Activated CD4-positive, alpha-beta T cell treated with anti-CD3 and anti-CD28 coated beads for 36 hours (primary cell): Measurements from ENCODE around the gene FAAP100. TPM values are rescaled to one million over a fixed set of nuclear protein-coding genes. Genes with fewer than 3 reads are reported as not detected.

Experiments used
- ATAC-seq: fragments of 200-7000 bp; cut with Tn5 transposase; one replicate; pipeline ENCODE4 v1.10.0; 2021; ENCODE audit warnings: mild to moderate bottlenecking, moderate library complexity
- CTCF ChIA-PET: fragments of 350-600 bp; sonication (Branson Sonifier 250); formaldehyde crosslinking; loops from one replicate; lab custom pipeline; 2021; ENCODE audit warnings: antibody characterized with exemption; lab: Charles Lee
- POLR2A ChIA-PET: fragments of 350-600 bp; sonication (Branson Sonifier 250); formaldehyde crosslinking; loops from one replicate; lab custom pipeline; 2021; ENCODE audit warnings: antibody characterized with exemption, inconsistent platforms; lab: Charles Lee
- DNase-seq: peaks from one replicate; pipeline ENCODE4 v3.0.0-alpha.2; 2020
- H3K27ac Mint-ChIP-seq: one replicate; pipeline ENCODE4 v1.8.0; 2021; ENCODE audit warnings: mixed read lengths
- H3K27me3 Mint-ChIP-seq: one replicate; pipeline ENCODE4 v1.8.0; 2021; ENCODE audit warnings: mixed read lengths
- H3K36me3 Mint-ChIP-seq: one replicate; pipeline ENCODE4 v1.8.0; 2021; ENCODE audit warnings: low read depth, mixed read lengths
- H3K4me1 Mint-ChIP-seq: one replicate; pipeline ENCODE4 v1.8.0; 2021; ENCODE audit warnings: mixed read lengths
- H3K4me3 Mint-ChIP-seq: one replicate; pipeline ENCODE4 v1.8.0; 2021; ENCODE audit warnings: mild to moderate bottlenecking, moderate library complexity, mixed read lengths
- H3K9me3 Mint-ChIP-seq: one replicate; pipeline ENCODE4 v1.8.0; 2021; ENCODE audit warnings: low read depth, mixed read lengths
- intact Hi-C, 2 experiments: fragments of 100-400 bp; cut with DNase I in 1 of 2; cut with micrococcal nuclease in 1 of 2; formaldehyde crosslinking; loops; one replicate each; pipeline versions ENCODE4 v1.14.2 to v1.15.1; 2022 to 2024; cut with DNase I, micrococcal nuclease
- total RNA-seq, 2 experiments: library from RNA; stranded (reverse); gene quantifications; one replicate each; pipeline ENCODE4 v1.2.3, GENCODE V29; 2021

Gene FAAP100
- total RNA-seq, 2 experiments from 2014 or later: 30.4 to 39.3 TPM

- peak; percentile 85 for DNase-seq
- CTCF ChIA-PET: no interaction called here
- POLR2A ChIA-PET: interaction anchor here (1.0 to 2.3 kb wide), 4 partner anchors 28 to 275 kb away, joined by 3 to 11 read pairs (median 7); partner anchors contain the start of genes BAHCC1, FAAP100, NDUFAF8 and TEPSIN
- peak overlapping the region; percentile 89 for H3K27ac Mint-ChIP-seq
- peak overlapping the region; percentile 83 for H3K4me3 Mint-ChIP-seq
- intact Hi-C loops: loop anchor here in 1 of 2 experiments (1.0 to 10.0 kb wide), 9 partner anchors 39 to 781 kb away; partner anchors contain the start of genes ARL16, ASPSCR1, CCDC137 and FAAP100
- peak; percentile 39 for ATAC-seq
- H3K9me3 Mint-ChIP-seq: no peaks in the 10 kb centered on the region
- peaks cover 42% of the 10 kb centered on the region for H3K36me3 Mint-ChIP-seq
- no peaks in the 10 kb centered on the region for H3K27me3 Mint-ChIP-seq
- H3K4me1 Mint-ChIP-seq: peaks cover 24% of the 10 kb centered on the region
Measured at GRCh38 chr17:81513372-81513752, 38.8 kb downstream of the FAAP100 start.

DNA sequence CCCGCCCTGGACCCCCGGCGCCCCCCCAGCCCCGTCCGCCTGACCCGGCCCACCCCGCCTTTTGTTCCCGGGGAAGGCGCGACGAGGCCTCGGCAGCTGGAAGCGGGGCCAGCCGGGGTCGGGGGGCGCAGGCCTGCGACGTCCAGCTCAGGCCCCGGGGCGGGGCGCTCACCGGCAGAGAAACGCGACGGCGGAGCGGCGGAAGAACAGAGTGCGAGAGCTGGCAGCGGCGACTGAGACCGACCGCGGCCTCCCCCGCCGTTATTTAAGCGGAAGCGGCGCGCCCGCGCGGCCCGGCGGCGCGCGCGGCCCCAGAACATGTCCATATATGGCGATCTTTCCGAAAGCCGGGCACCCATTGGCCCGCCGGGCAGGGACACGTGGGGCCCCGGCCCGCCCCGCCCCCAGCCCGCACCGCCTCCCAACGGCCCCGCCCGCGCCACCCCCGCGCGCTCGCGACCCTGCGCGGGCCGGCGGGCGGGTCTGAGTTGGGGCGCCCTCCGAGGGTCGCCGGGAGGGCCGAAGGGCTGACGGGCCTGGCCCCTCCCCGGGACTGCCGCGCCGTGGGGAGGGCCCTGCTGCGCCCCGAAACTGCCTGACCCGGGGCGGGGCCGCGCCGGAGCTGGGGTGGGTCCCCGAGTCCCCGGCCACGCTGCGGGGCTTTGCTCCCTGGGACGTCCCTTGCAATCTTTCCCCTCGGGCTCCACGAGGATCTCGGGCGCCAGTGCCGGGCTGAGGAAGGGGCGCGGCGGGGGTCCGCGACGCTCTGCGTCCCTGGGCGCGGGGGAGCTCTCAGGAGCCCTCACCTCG lies 39.4 kb downstream of the FAAP100 start, which contains the start of gene ACTG1:
Gene ACTG1, minus strand, starts transcription at position 238 of the 810 bp plus-strand sequence. CDS start 445 bp downstream, outside the sequence.
- DNase-seq (peak; percentile 95), ATAC-seq (peak; percentile 61)
- intact Hi-C loops: loop anchor here in 1 of 2 experiments (1.0 to 10.0 kb wide), 14 partner anchors 24 to 782 kb away; partner anchors contain the start of genes ARL16, ASPSCR1, BAHCC1 and CCDC137
- Mint-ChIP-seq H3K9me3 (no peaks in the 10 kb centered on the region), H3K4me1 (peaks cover 21% of the 10 kb centered on the region), H3K4me3 (peak within 1 kb of the TSS; percentile 97), H3K27ac (peak within 1 kb of the TSS; percentile 89), H3K27me3 (no peaks in the 10 kb centered on the region), H3K36me3 (peaks cover 45% of the 10 kb centered on the region)
- ChIA-PET CTCF (no interaction called here), POLR2A (interaction anchor here (1.0 to 2.3 kb wide), 4 partner anchors 28 to 274 kb away, joined by 3 to 11 read pairs (median 7); partner anchors contain the start of genes BAHCC1, FAAP100, NDUFAF8 and TEPSIN)

- peak; percentile 44 for DNase-seq
- Mint-ChIP-seq H3K27me3 (no peaks in the 10 kb centered on the region), H3K4me3 (peak overlapping the region; percentile 97), H3K27ac (peak overlapping the region; percentile 86), H3K4me1 (peaks cover 23% of the 10 kb centered on the region), H3K36me3 (peaks cover 46% of the 10 kb centered on the region), H3K9me3 (no peaks in the 10 kb centered on the region)
- ATAC-seq: no peak
- ChIA-PET POLR2A (interaction anchor here (1.4 to 2.3 kb wide), 3 partner anchors 27 to 273 kb away, joined by 3 to 11 read pairs (median 11); partner anchors contain the start of genes FAAP100, NDUFAF8 and TEPSIN), CTCF (interaction anchor here (0.7 to 1.4 kb wide), 2 partner anchors 23 to 27 kb away, joined by 4 to 5 read pairs; no protein-coding TSS in a partner anchor)
- intact Hi-C loops: loop anchor here in 1 of 2 experiments (1.0 to 10.0 kb wide), 9 partner anchors 24 to 783 kb away; partner anchors contain the start of genes ARL16, ASPSCR1, BAHCC1 and HGS
Measured at GRCh38 chr17:81511804-81512561, 40.2 kb downstream of the FAAP100 start.

DNA sequence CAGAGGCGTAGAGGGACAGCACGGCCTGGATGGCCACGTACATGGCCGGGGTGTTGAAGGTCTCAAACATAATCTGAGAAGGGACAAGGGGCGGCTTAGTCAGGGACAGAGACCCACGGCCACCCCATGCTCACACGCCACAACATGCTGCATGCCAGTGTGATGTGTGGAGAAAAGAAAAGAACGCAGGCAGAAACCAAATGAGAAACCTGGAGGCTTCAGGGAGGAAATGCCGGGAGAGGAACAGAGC lies 40.7 kb downstream of the FAAP100 start:
- Mint-ChIP-seq H3K9me3 (no peaks in the 10 kb centered on the region), H3K36me3 (peaks cover 46% of the 10 kb centered on the region), H3K4me3 (peak overlapping the region; percentile 97), H3K27me3 (no peaks in the 10 kb centered on the region), H3K27ac (peak overlapping the region; percentile 86), H3K4me1 (peaks cover 19% of the 10 kb centered on the region)
- ATAC-seq (no peak), DNase-seq (no peak)
- CTCF ChIA-PET: interaction anchor here (0.7 to 1.4 kb wide), 2 partner anchors 23 to 26 kb away, joined by 4 to 5 read pairs; no protein-coding TSS in a partner anchor
- POLR2A ChIA-PET: no interaction called here
- intact Hi-C loops: loop anchor here in 1 of 2 experiments (5.0 to 10.0 kb wide), 2 partner anchors 171 to 783 kb away; partner anchors contain the start of genes ARL16 and HGS

DNA sequence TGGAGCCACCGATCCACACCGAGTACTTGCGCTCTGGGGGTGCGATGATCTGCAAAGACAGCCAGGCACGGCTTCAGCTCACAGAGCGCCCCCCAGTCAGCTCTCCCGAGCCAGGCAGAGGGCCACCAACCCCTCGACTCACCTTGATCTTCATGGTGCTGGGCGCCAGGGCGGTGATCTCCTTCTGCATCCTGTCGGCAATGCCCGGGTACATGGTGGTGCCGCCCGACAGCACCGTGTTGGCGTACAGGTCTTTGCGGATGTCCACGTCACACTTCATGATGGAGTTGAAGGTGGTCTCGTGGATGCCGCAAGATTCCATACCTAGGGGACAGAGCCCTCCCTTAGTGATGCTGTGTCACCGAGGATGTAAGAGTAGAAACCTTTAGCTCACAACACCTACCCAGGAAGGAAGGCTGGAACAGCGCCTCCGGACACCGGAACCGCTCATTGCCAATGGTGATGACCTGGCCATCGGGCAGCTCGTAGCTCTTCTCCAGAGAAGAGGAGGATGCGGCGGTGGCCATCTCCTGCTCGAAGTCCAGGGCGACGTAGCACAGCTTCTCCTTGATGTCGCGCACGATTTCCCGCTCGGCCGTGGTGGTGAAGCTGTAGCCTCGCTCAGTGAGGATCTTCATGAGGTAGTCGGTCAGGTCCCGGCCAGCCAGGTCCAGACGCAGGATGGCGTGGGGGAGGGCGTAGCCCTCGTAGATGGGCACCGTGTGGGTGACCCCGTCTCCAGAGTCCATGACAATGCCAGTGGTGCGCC lies 41.2 kb downstream of the FAAP100 start:
- intact Hi-C loops: loop anchor here in 1 of 2 experiments (5.0 to 10.0 kb wide), 2 partner anchors 171 to 784 kb away; partner anchors contain the start of genes ARL16 and HGS
- H3K27me3 Mint-ChIP-seq: no peaks in the 10 kb centered on the region
- ChIA-PET POLR2A (interaction anchor here (0.8 kb wide), 1 partner anchor 226 kb away, joined by 3 read pairs; no protein-coding TSS in a partner anchor), CTCF (interaction anchor here (0.6 to 1.4 kb wide), 2 partner anchors 26 to 1209 kb away, joined by 3 to 4 read pairs; no protein-coding TSS in a partner anchor)
- no peaks in the 10 kb centered on the region for H3K9me3 Mint-ChIP-seq
- H3K4me3 Mint-ChIP-seq: peak overlapping the region; percentile 97
- no peak for ATAC-seq
- H3K4me1 Mint-ChIP-seq: peaks cover 14% of the 10 kb centered on the region
- peak; percentile 61 for DNase-seq
- peak overlapping the region; percentile 86 for H3K27ac Mint-ChIP-seq
- peaks cover 46% of the 10 kb centered on the region for H3K36me3 Mint-ChIP-seq

DNA sequence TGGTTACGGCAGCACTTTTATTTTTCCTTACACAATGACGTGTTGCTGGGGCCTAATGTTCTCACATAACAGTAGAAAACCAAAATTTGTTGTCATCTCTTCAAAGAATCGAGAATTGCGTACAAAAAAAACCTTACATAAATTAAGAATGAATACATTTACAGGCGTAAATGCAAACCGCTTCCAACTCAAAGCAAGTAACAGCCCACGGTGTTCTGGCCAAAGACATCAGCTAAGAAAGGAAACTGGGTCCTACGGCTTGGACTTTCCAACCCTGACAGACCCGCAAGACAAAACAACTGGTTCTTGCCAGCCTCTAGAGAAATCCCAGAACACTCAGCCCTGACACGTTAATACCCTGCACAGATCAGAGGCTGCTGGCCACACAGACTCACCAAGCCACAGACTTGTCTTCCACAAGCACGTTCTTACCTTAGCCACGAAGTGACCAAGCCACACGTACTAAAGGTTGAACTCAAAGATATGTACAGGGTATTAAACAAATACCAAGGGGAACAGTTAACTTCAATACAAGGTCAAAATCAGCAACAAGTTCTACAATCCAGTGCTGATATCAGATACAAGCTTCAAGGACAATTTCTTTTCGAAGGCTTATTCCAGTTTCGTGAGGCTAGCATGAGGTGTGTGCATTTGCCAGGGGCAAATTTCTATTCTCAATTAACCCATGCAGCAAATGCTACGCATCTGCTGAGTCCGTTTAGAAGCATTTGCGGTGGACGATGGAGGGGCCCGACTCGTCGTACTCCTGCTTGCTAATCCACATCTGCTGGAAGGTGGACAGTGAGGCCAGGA lies 42.0 kb downstream of the FAAP100 start:
- CTCF ChIA-PET: interaction anchor here (1.4 kb wide), 1 partner anchor 25 kb away, joined by 4 read pairs; no protein-coding TSS in a partner anchor
- peak; percentile 34 for DNase-seq
- ATAC-seq: no peak
- peaks cover 12% of the 10 kb centered on the region for H3K4me1 Mint-ChIP-seq
- intact Hi-C loops: loop anchor here (2.0 to 10.0 kb wide), 4 partner anchors 25 to 785 kb away; partner anchors contain the start of genes ARL16 (in 1 of the 2), BAHCC1 (in 1 of the 2) and HGS (in 1 of the 2)
- H3K36me3 Mint-ChIP-seq: peaks cover 45% of the 10 kb centered on the region
- peak overlapping the region; percentile 86 for H3K27ac Mint-ChIP-seq
- H3K9me3 Mint-ChIP-seq: no peaks in the 10 kb centered on the region
- no peaks in the 10 kb centered on the region for H3K27me3 Mint-ChIP-seq
- POLR2A ChIA-PET: interaction anchor here (0.8 kb wide), 1 partner anchor 225 kb away, joined by 3 read pairs; no protein-coding TSS in a partner anchor
- H3K4me3 Mint-ChIP-seq: peak overlapping the region; percentile 97

- Mint-ChIP-seq H3K36me3 (peaks cover 44% of the 10 kb centered on the region), H3K27ac (peak overlapping the region; percentile 86), H3K4me1 (peaks cover 12% of the 10 kb centered on the region), H3K27me3 (no peaks in the 10 kb centered on the region), H3K9me3 (no peaks in the 10 kb centered on the region), H3K4me3 (peak overlapping the region; percentile 97)
- intact Hi-C loops: loop anchor here in 1 of 2 experiments (2.0 kb wide), 2 partner anchors 25 to 115 kb away; partner anchors contain the start of gene BAHCC1
- ATAC-seq (no peak), DNase-seq (peak; percentile 58)
- ChIA-PET CTCF (interaction anchor here (0.7 to 1.4 kb wide), 3 partner anchors 9 to 216 kb away, joined by 3 to 4 read pairs (median 3); no protein-coding TSS in a partner anchor), POLR2A (interaction anchor here (0.6 to 1.0 kb wide), 4 partner anchors 9 to 1662 kb away, joined by 3 to 5 read pairs (median 3); no protein-coding TSS in a partner anchor)
Measured at GRCh38 chr17:81509207-81509971, 42.8 kb downstream of the FAAP100 start.

GRCh38 chr17:81508639-81509206 lies 43.4 kb downstream of the FAAP100 start:
- H3K9me3 Mint-ChIP-seq: no peaks in the 10 kb centered on the region
- ATAC-seq (no peak), DNase-seq (peak; percentile 22)
- peaks cover 12% of the 10 kb centered on the region for H3K4me1 Mint-ChIP-seq
- CTCF ChIA-PET: interaction anchor here (0.6 to 1.4 kb wide), 4 partner anchors 10 to 215 kb away, joined by 3 read pairs; no protein-coding TSS in a partner anchor
- peak overlapping the region; percentile 86 for H3K27ac Mint-ChIP-seq
- H3K27me3 Mint-ChIP-seq: no peaks in the 10 kb centered on the region
- intact Hi-C loops: loop anchor here in 1 of 2 experiments (2.0 kb wide), 2 partner anchors 24 to 114 kb away; partner anchors contain the start of gene BAHCC1
- H3K36me3 Mint-ChIP-seq: peaks cover 44% of the 10 kb centered on the region
- POLR2A ChIA-PET: interaction anchor here (0.6 to 1.0 kb wide), 4 partner anchors 9 to 1662 kb away, joined by 3 to 5 read pairs (median 3); no protein-coding TSS in a partner anchor
- peak overlapping the region; percentile 97 for H3K4me3 Mint-ChIP-seq
